Transverse colon (tissue), 4 donors: ENCODE measurements around the gene CHRM5.

ENCODE experiments used
- CTCF ChIP-seq, 5 experiments: fragments of 200-600 bp in 3 of 5; fragments of 450-650 bp in 2 of 5; sonication (generic) in 3 of 5; IDR thresholded peaks; 1 replicate in 2 of 5; 2 replicates in 3 of 5; pipeline ENCODE4 v1.5.1; 2016 to 2017; ENCODE audit warnings: antibody characterized with exemption in 5 of 5, inconsistent platforms in 3 of 5, mild to moderate bottlenecking in 2 of 5, moderate library complexity in 1 of 5
- EP300 ChIP-seq: sonication (generic); formaldehyde crosslinking; IDR thresholded peaks from one replicate; pipeline ENCODE4 v1.6.1; 2017; ENCODE audit warnings: antibody characterized with exemption, low read depth
- POLR2A ChIP-seq: fragments of 450-650 bp; IDR thresholded peaks from one replicate; pipeline ENCODE4 v1.6.1; 2016; ENCODE audit warnings: antibody characterized with exemption, mild to moderate bottlenecking, moderate library complexity
- POLR2AphosphoS5 ChIP-seq, 3 donors: sonication (generic); formaldehyde crosslinking; IDR thresholded peaks; one replicate each; pipeline ENCODE4 v1.6.1; 2016; ENCODE audit warnings: antibody characterized with exemption in 3 of 3

GRCh38 chr15:33959844-33960548 is 8.3 kb upstream of the CHRM5 start:
- TF ChIP-seq CTCF (IDR thresholded peaks at IDR 0.05): no peak
- TF ChIP-seq POLR2AphosphoS5 (IDR thresholded peaks at IDR 0.05): no peak
- no peak for TF ChIP-seq POLR2A
- TF ChIP-seq EP300: no peak
